Colon (tissue), 2 donors: ENCODE results near the gene GPR17.

Experiments used
- FAIRE-seq: peaks from 2 replicates; lab custom pipeline; 2012; peaks lifted over from hg19 to GRCh38; lab: Jason Lieb, UNC
- donor health status: control.
- donor health status: control.

The GPR17 gene

GRCh38 chr2:127654838-127655175, 8.9 kb downstream of the GPR17 start:
- no peak for FAIRE-seq

- FAIRE-seq = no peak
These were observed 9.5 kb downstream of the GPR17 start for GRCh38 chr2:127655209-127656073.

- FAIRE-seq = no peak
These were observed 10.7 kb downstream of the GPR17 start for GRCh38 chr2:127656569-127657231.

- no peak for FAIRE-seq
These were observed 11.3 kb downstream of the GPR17 start for GRCh38 chr2:127657232-127657595.

- FAIRE-seq = no peak
These were observed 12.2 kb downstream of the GPR17 start for GRCh38 chr2:127658146-127658545.

GRCh38 chr2:127658641-127659407, 12.9 kb downstream of the GPR17 start:
- FAIRE-seq = no peak

- FAIRE-seq = no peak
These were observed 13.7 kb downstream of the GPR17 start for GRCh38 chr2:127659408-127660290.

- no peak for FAIRE-seq
These were observed 14.3 kb downstream of the GPR17 start for GRCh38 chr2:127660291-127660578.

- no peak for FAIRE-seq
These were observed 15.2 kb downstream of the GPR17 start for GRCh38 chr2:127661072-127661649.

GRCh38 chr2:127661949-127662510, 16.1 kb downstream of the GPR17 start:
- FAIRE-seq = no peak

- FAIRE-seq = no peak
These were observed 17.1 kb downstream of the GPR17 start for GRCh38 chr2:127662937-127663565.

- no peak for FAIRE-seq
These were observed 17.7 kb downstream of the GPR17 start for GRCh38 chr2:127663566-127664064.

- no peak for FAIRE-seq
These were observed 18.3 kb downstream of the GPR17 start for GRCh38 chr2:127664065-127664894.

- no peak for FAIRE-seq
These were observed 18.9 kb downstream of the GPR17 start for GRCh38 chr2:127664895-127665225.

GRCh38 chr2:127665267-127665893, 19.4 kb downstream of the GPR17 start:
- FAIRE-seq = no peak

GRCh38 chr2:127669056-127669455, 23.1 kb downstream of the GPR17 start:
- FAIRE-seq = no peak

GRCh38 chr2:127670055-127670956, 24.4 kb downstream of the GPR17 start:
- FAIRE-seq = no peak

- no peak for FAIRE-seq
These were observed 25.0 kb downstream of the GPR17 start for GRCh38 chr2:127670957-127671290.
